Measurements from ENCODE around the gene GSTK1. TPM values are rescaled to one million over a fixed set of nuclear protein-coding genes. Genes with fewer than 3 reads are reported as not detected.

The GSTK1 gene
- total RNA-seq, 1 donor from 2014 or later, result 51.0 TPM

- Mint-ChIP-seq H3K27ac (ENCODE audit: unreplicated experiment) (no peak overlapping the region), H3K4me3 (no peak overlapping the region), H3K27me3 (ENCODE audit: low read depth) (peaks cover 3% of the 10 kb centered on the region), H3K4me1 (peaks cover 18% of the 10 kb centered on the region), H3K36me3 (ENCODE audit: low read depth) (peaks cover 8% of the 10 kb centered on the region), H3K9me3 (peaks cover 13% of the 10 kb centered on the region)
- DNase-seq (ENCODE audit: low read depth, low spot score), result peak; percentile 46
- TF ChIP-seq CTCF (conservative IDR thresholded peaks at IDR 0.05), result peak; percentile 97
Measured at GRCh38 chr7:143240291-143241168, 22.7 kb upstream of the GSTK1 start.

- no peak for TF ChIP-seq CTCF (conservative IDR thresholded peaks at IDR 0.05)
- Mint-ChIP-seq H3K4me3 (no peak overlapping the region), H3K27ac (ENCODE audit: unreplicated experiment) (no peak overlapping the region), H3K36me3 (ENCODE audit: low read depth) (peaks cover 2% of the 10 kb centered on the region), H3K27me3 (ENCODE audit: low read depth) (no peaks in the 10 kb centered on the region), H3K9me3 (peaks cover under 1% of the 10 kb centered on the region), H3K4me1 (peaks cover 18% of the 10 kb centered on the region)
- DNase-seq (ENCODE audit: low read depth, low spot score), result no peak
Measured at GRCh38 chr7:143242306-143242705, 20.9 kb upstream of the GSTK1 start.

- no peak for TF ChIP-seq CTCF (conservative IDR thresholded peaks at IDR 0.05)
- H3K27ac Mint-ChIP-seq (ENCODE audit: unreplicated experiment), result no peak overlapping the region
Measured at GRCh38 chr7:143243111-143243510, 20.1 kb upstream of the GSTK1 start.

GRCh38 chr7:143243614-143244013, 19.6 kb upstream of the GSTK1 start:
- H3K27me3 Mint-ChIP-seq (ENCODE audit: low read depth), result no peaks in the 10 kb centered on the region
- peaks cover 18% of the 10 kb centered on the region for H3K4me1 Mint-ChIP-seq
- peaks cover 2% of the 10 kb centered on the region for H3K36me3 Mint-ChIP-seq (ENCODE audit: low read depth)
- no peak for TF ChIP-seq CTCF (conservative IDR thresholded peaks at IDR 0.05)
- no peak for DNase-seq (ENCODE audit: low read depth, low spot score)
- no peak overlapping the region for H3K27ac Mint-ChIP-seq (ENCODE audit: unreplicated experiment)
- H3K4me3 Mint-ChIP-seq, result no peak overlapping the region
- H3K9me3 Mint-ChIP-seq, result no peaks in the 10 kb centered on the region

More at GRCh38 chr7:143243111-143243510, 20.1 kb upstream of the GSTK1 start:
- H3K9me3 Mint-ChIP-seq, result no peaks in the 10 kb centered on the region
- DNase-seq (ENCODE audit: low read depth, low spot score), result no peak
- peaks cover 2% of the 10 kb centered on the region for H3K36me3 Mint-ChIP-seq (ENCODE audit: low read depth)
- no peaks in the 10 kb centered on the region for H3K27me3 Mint-ChIP-seq (ENCODE audit: low read depth)
- H3K4me1 Mint-ChIP-seq, result peaks cover 18% of the 10 kb centered on the region
- H3K4me3 Mint-ChIP-seq, result no peak overlapping the region

GRCh38 chr7:143244321-143244720, 18.9 kb upstream of the GSTK1 start:
- Mint-ChIP-seq H3K27me3 (ENCODE audit: low read depth) (no peaks in the 10 kb centered on the region), H3K4me1 (peaks cover 25% of the 10 kb centered on the region), H3K4me3 (no peak overlapping the region), H3K9me3 (no peaks in the 10 kb centered on the region), H3K36me3 (ENCODE audit: low read depth) (no peaks in the 10 kb centered on the region), H3K27ac (ENCODE audit: unreplicated experiment) (no peak overlapping the region)
- DNase-seq (ENCODE audit: low read depth, low spot score), result no peak
- no peak for TF ChIP-seq CTCF (conservative IDR thresholded peaks at IDR 0.05)

Measured in neural crest cell (in vitro differentiated cells).